ENCODE measurements around the gene S100Z.

- no peak for TF ChIP-seq CTCF (IDR thresholded peaks at IDR 0.05; ENCODE audit: insufficient read depth, low read length)
- no peak for TF ChIP-seq POLR2AphosphoS5 (IDR thresholded peaks at IDR 0.05; ENCODE audit: low read depth)
- TF ChIP-seq, protein P1, sequence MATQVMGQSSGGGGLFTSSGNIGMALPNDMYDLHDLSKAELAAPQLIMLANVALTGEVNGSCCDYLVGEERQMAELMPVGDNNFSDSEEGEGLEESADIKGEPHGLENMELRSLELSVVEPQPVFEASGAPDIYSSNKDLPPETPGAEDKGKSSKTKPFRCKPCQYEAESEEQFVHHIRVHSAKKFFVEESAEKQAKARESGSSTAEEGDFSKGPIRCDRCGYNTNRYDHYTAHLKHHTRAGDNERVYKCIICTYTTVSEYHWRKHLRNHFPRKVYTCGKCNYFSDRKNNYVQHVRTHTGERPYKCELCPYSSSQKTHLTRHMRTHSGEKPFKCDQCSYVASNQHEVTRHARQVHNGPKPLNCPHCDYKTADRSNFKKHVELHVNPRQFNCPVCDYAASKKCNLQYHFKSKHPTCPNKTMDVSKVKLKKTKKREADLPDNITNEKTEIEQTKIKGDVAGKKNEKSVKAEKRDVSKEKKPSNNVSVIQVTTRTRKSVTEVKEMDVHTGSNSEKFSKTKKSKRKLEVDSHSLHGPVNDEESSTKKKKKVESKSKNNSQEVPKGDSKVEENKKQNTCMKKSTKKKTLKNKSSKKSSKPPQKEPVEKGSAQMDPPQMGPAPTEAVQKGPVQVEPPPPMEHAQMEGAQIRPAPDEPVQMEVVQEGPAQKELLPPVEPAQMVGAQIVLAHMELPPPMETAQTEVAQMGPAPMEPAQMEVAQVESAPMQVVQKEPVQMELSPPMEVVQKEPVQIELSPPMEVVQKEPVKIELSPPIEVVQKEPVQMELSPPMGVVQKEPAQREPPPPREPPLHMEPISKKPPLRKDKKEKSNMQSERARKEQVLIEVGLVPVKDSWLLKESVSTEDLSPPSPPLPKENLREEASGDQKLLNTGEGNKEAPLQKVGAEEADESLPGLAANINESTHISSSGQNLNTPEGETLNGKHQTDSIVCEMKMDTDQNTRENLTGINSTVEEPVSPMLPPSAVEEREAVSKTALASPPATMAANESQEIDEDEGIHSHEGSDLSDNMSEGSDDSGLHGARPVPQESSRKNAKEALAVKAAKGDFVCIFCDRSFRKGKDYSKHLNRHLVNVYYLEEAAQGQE (IDR thresholded peaks at IDR 0.05; ENCODE audit: insufficient replicate concordance, low read depth): no peak
Measured at GRCh38 chr5:76863001-76863400, 13.2 kb downstream of the S100Z start.

Measured in HL-60 (cell line).